K562 (cell line): Measurements from ENCODE around the gene FBXW9.

Experiments used
- BRD4 ChIP-seq: fragments of 200-600 bp; sonication (generic); IDR thresholded peaks from 2 replicates; pipeline ENCODE4 v1.6.1; 2017; ENCODE audit warnings: inconsistent platforms
- CTCF ChIP-seq, 3 experiments: IDR thresholded peaks in 2 of 3; conservative IDR thresholded peaks in 1 of 3; 2 replicates each; pipeline ENCODE4 v1.5.1; 2011 to 2012; ENCODE audit warnings: low read length in 3 of 3, mild to moderate bottlenecking in 3 of 3, control low read depth in 2 of 3, improper control_type of control experiment in 1 of 3, inconsistent platforms in 1 of 3, low read depth in 1 of 3, mixed read lengths in 1 of 3, moderate library complexity in 1 of 3; ENCODE audit not compliant: insufficient read depth in 2 of 3
- MAZ ChIP-seq, 2 experiments: fragments of 450-650 bp in 1 of 2; sonication (generic) in 1 of 2; formaldehyde crosslinking; IDR thresholded peaks in 1 of 2; conservative IDR thresholded peaks in 1 of 2; 2 replicates each; pipeline versions ENCODE4 v1.4.0 to v1.5.0; 2020; ENCODE audit warnings: mild to moderate bottlenecking in 1 of 2, missing genetic modification reagents in 1 of 2
- RCOR1 ChIP-seq, 2 experiments: IDR thresholded peaks; 2 replicates each; pipeline ENCODE4 v1.6.1; 2012; ENCODE audit warnings: low read depth in 2 of 2, low read length in 2 of 2, borderline replicate concordance in 1 of 2, improper control_type of control experiment in 1 of 2
- ZEB2 ChIP-seq: fragments of 450-650 bp; IDR thresholded peaks from 2 replicates; pipeline ENCODE4 v1.6.1; 2016
- ZFX ChIP-seq: sonication (generic); formaldehyde crosslinking; IDR thresholded peaks from 2 replicates; pipeline ENCODE4 v1.8.0; 2022; ENCODE audit warnings: mild to moderate bottlenecking, missing genetic modification reagents, moderate library complexity

GRCh38 chr19:12723641-12724426 lies 27.4 kb upstream of the FBXW9 start, which contains the start of gene TNPO2:
- TF ChIP-seq MAZ (CRISPR knock-in tag; conservative IDR thresholded peaks at IDR 0.05 in 1 of 2, IDR thresholded peaks at IDR 0.05 in 1 of 2) (peak; percentile 79 to 89), RCOR1 (IDR thresholded peaks at IDR 0.05; ENCODE audit: borderline replicate concordance in 1 of 2, low read depth in 2 of 2, low read length in 2 of 2) (no peak), CTCF (IDR thresholded peaks at IDR 0.05 in 2 of 3, conservative IDR thresholded peaks at IDR 0.05 in 1 of 3; ENCODE audit: insufficient read depth in 2 of 3, low read depth in 1 of 3, low read length in 3 of 3) (no peak), ZFX (CRISPR knock-in tag) (peak; percentile 81), BRD4 (no peak), ZEB2 (no peak)
